ENCODE results near the gene KCNQ4. TPM values are rescaled to one million over a fixed set of nuclear protein-coding genes. Genes with fewer than 3 reads are reported as not detected.

The KCNQ4 gene
- total and polyA plus RNA-seq, 8 donors = 0.92 to 1.7 (median 1.4) TPM

DNA sequence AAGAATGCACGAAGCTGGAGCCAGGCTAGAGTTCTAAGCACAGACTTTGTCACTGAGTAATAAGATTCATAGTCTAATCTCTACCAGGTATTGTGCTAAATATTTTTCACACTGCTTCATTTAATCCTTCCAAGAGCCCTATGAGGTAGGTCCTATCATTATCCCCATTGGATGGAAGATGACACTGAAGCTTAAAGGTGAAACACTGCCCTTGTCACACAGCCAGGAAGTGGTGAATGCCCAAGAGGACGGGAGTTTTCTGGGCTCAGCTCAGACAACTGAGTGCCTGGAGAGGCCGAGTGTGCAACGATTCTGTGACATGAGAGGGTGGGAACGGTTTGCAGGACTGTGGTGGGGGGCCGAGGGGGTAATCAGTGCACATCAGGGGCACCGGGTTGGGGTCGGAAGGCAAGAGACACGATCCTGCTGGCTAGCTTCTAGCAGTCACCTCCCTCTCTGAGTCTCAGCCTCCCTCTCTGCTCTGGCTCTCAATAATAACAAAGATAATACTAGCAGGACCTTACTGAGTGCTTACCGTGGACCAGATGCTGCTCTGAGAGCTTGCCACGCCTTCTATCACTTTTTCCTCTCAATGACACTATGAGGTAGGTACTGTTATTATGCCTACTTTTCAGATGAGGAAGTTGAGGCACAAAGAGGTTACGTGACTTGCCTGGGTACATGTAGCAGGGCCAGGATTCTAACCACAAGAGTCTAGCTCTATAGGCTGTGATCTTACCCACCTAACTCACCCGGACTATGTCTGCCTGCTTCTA, 12.4 kb downstream of the KCNQ4 start:
- H3K27ac ChIP-seq = no peak overlapping the region
- H3K9me3 ChIP-seq = no peaks in the 10 kb centered on the region
- ATAC-seq = no peak
- intact Hi-C loops (cut with DNase I) = no loop called here
- DNase-seq = no peak
- TF ChIP-seq, protein P1, sequence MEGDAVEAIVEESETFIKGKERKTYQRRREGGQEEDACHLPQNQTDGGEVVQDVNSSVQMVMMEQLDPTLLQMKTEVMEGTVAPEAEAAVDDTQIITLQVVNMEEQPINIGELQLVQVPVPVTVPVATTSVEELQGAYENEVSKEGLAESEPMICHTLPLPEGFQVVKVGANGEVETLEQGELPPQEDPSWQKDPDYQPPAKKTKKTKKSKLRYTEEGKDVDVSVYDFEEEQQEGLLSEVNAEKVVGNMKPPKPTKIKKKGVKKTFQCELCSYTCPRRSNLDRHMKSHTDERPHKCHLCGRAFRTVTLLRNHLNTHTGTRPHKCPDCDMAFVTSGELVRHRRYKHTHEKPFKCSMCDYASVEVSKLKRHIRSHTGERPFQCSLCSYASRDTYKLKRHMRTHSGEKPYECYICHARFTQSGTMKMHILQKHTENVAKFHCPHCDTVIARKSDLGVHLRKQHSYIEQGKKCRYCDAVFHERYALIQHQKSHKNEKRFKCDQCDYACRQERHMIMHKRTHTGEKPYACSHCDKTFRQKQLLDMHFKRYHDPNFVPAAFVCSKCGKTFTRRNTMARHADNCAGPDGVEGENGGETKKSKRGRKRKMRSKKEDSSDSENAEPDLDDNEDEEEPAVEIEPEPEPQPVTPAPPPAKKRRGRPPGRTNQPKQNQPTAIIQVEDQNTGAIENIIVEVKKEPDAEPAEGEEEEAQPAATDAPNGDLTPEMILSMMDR (IDR thresholded peaks at IDR 0.05) = no peak
- H3K4me3 ChIP-seq = no peak overlapping the region
- no peaks in the 10 kb centered on the region for H3K27me3 ChIP-seq
- no peaks in the 10 kb centered on the region for H3K36me3 ChIP-seq
- H3K4me1 ChIP-seq = peaks cover 5 to 14% of the 10 kb centered on the region in 2 donors

DNA sequence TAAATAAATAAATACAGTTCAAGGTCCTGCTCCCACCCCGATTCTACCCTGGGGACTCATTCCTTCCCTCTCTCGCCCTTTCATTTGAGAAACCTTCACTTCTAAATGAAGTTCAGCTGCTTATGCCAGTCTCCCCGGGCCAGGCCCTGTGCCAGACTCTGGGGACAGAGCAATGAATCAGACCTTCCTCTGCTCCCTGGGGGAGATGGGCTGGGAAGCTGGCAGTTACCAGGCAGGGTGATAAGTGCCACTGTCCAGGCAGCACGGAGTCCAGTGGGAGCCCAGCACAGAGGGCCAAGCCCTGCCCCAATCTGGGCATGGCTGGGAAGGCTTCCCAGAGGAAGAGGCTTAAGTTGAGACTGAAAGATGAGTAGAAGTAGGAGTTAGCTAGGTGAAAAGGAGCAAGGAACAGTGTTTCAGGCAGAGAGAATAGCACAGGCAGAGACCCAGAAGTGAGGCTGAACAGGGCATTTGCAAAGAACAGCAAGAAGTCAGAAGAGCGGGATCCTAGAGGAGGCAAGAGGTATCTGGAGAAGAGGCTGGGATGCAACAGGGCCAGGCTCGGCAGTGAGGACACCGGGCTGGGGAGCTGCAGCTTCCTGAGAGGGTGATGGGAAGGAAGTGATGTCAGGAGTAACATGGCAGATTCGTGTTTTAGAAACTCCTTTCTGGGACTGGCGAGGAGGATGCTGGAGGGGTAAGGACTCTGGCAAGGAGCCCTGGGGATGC, 13.5 kb downstream of the KCNQ4 start:
- no peak overlapping the region for H3K27ac ChIP-seq
- ATAC-seq = no peak
- peaks cover 12 to 23% of the 10 kb centered on the region in 2 donors for H3K4me1 ChIP-seq
- DNase-seq = peak in 1 of 4 donors; percentile 59
- no peaks in the 10 kb centered on the region for H3K27me3 ChIP-seq
- intact Hi-C loops (cut with DNase I) = no loop called here
- no peaks in the 10 kb centered on the region for H3K9me3 ChIP-seq
- TF ChIP-seq, protein P1 (IDR thresholded peaks at IDR 0.05) = no peak
- no peak overlapping the region for H3K4me3 ChIP-seq
- no peaks in the 10 kb centered on the region for H3K36me3 ChIP-seq

DNA sequence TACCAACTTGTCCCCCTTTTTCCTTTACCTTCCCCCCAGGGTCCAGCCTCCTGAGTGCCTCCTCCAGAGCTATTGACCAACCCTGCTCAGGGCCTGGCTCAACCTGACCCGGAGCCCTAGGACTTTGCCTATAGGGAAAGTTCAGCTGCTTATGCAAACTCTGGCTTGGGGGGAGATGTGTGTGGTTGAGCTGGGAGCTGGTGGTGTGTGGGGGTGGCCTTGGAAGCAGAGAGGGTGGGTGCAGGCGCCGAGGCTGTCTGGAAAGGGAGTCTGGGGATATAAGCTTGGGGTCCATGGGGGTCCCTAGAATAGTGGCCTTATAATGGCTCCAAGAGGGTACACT, 14.1 kb downstream of the KCNQ4 start:
- peak in 1 of 4 donors; percentile 25 for DNase-seq
- Histone ChIP-seq H3K4me1 (peaks cover 12 to 28% of the 10 kb centered on the region in 2 donors), H3K9me3 (no peaks in the 10 kb centered on the region), H3K27ac (no peak overlapping the region), H3K4me3 (no peak overlapping the region), H3K27me3 (no peaks in the 10 kb centered on the region), H3K36me3 (no peaks in the 10 kb centered on the region)
- ATAC-seq = no peak
- TF ChIP-seq, protein P1 (IDR thresholded peaks at IDR 0.05) = no peak
- intact Hi-C loops (cut with DNase I) = no loop called here

DNA sequence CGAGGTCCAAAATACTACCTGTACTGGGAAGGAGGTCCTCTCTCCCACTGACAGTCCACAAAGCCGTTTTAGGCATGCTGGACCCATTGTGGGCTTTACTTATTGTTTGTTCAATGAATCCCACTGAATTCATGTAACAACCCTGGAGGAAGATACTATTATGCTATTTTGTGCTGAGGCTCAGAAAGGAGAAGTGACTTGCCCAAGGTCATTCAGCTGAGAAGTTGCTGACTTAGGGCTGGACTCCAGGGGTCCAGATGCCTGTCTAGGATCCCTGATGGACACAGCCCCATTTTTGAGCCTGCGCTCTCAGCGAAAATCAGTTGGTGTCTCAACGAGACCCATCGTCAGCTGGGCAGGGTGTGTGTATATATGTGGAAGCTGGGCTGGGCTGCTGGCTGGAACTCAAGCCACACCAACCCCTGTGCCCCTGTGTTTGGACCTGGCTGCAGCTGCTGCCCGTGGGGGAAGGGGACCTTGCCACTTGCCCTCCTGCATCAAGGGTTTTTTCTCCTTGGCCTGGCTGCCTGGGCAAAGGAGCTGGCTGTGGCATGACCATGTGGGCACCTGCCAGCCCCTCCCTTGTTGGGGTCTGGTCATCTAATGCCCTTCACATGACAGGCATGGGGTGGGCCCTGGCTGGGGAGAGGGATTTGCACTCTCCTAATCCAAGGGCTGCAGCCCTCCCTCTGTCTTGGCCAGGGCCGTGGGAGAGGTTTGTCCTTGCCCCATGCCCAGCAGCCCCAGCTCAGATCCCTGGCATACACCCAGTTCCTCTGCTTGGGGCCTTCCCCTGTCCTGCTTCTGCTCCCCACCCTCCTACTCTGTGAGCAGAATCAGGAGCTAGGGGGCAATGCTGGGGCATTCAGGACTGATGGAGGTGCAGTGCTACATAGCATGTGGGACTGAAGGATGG, 15.0 kb downstream of the KCNQ4 start:
- DNase-seq (peak in 1 of 4 donors; percentile 20), ATAC-seq (no peak)
- H3K36me3 ChIP-seq = no peaks in the 10 kb centered on the region
- no peak overlapping the region for H3K4me3 ChIP-seq
- H3K27ac ChIP-seq = no peak overlapping the region
- H3K9me3 ChIP-seq = no peaks in the 10 kb centered on the region
- H3K27me3 ChIP-seq = no peaks in the 10 kb centered on the region
- H3K4me1 ChIP-seq = peaks cover 12 to 31% of the 10 kb centered on the region in 2 donors
- TF ChIP-seq, protein P1 (IDR thresholded peaks at IDR 0.05) = no peak
- intact Hi-C loops (cut with DNase I) = no loop called here
